ENCODE results near the gene SLC15A4.
A peak's percentile ranks its signal among the peaks of the same experiment; 100 is the strongest.
"Not testable (repeated sequence)": the region's sequence is repeated elsewhere in the genome, so short reads cannot be mapped to it uniquely, and the experiment has no call there.

SLC15A4 gene

GRCh38 chr12:128823916-128824839, at the start of gene SLC15A4:
Gene SLC15A4 (minus strand): TSS chr12:128823958. CDS start chr12:128823943, 15 bp downstream.
- DNase-seq, result peak; percentile 96

- no peak for DNase-seq
Observed at GRCh38 chr12:128872303-128872702, 48.5 kb upstream of the SLC15A4 start.

- DNase-seq, result no peak
Observed at GRCh38 chr12:128871516-128871892, 47.7 kb upstream of the SLC15A4 start.

GRCh38 chr12:128867466-128867865, 43.7 kb upstream of the SLC15A4 start:
- DNase-seq, result no peak

GRCh38 chr12:128864516-128865186, 40.9 kb upstream of the SLC15A4 start:
- DNase-seq, result no peak

GRCh38 chr12:128863957-128864356, 40.2 kb upstream of the SLC15A4 start:
- no peak for DNase-seq

- DNase-seq, result no peak
Observed at GRCh38 chr12:128861226-128862016, 37.7 kb upstream of the SLC15A4 start.

- DNase-seq, result no peak
Observed at GRCh38 chr12:128859311-128859710, 35.6 kb upstream of the SLC15A4 start.

- DNase-seq, result no peak
Observed at GRCh38 chr12:128857133-128857763, 33.5 kb upstream of the SLC15A4 start.

- no peak for DNase-seq
Observed at GRCh38 chr12:128856791-128857078, 33.0 kb upstream of the SLC15A4 start.

- no peak for DNase-seq
Observed at GRCh38 chr12:128856035-128856790, 32.5 kb upstream of the SLC15A4 start.

GRCh38 chr12:128853600-128854197, 29.9 kb upstream of the SLC15A4 start:
- DNase-seq, result no peak

- no peak for DNase-seq
Observed at GRCh38 chr12:128852885-128853599, 29.3 kb upstream of the SLC15A4 start, which contains the start of gene GLT1D1. Gene GLT1D1 (plus strand): TSS chr12:128853478. CDS start chr12:128853582, 104 bp downstream.

- no peak for DNase-seq
Observed at GRCh38 chr12:128852026-128852698, 28.4 kb upstream of the SLC15A4 start.

- DNase-seq, result not testable (repeated sequence)
Observed at GRCh38 chr12:128851429-128851828, 27.7 kb upstream of the SLC15A4 start.

- DNase-seq, result no peak
Observed at GRCh38 chr12:128850400-128850799, 26.6 kb upstream of the SLC15A4 start.

GRCh38 chr12:128849806-128850205, 26.0 kb upstream of the SLC15A4 start:
- not testable (repeated sequence) for DNase-seq

GRCh38 chr12:128848371-128848770, 24.6 kb upstream of the SLC15A4 start:
- no peak for DNase-seq

- DNase-seq, result not testable (repeated sequence)
Observed at GRCh38 chr12:128846671-128847070, 22.9 kb upstream of the SLC15A4 start.

GRCh38 chr12:128844031-128844635, 20.4 kb upstream of the SLC15A4 start:
- DNase-seq, result peak; percentile 29

All from activated CD4-positive, alpha-beta T cell treated with anti-CD3 and anti-CD28 coated beads, Interleukin-2, amount 50 U/mL, for 16 hours (primary cell).